Chondrocyte (in vitro differentiated cells): ENCODE measurements around the gene P4HA2. TPM values are rescaled to one million over a fixed set of nuclear protein-coding genes. Genes with fewer than 3 reads are reported as not detected.

Source experiments
- DNase-seq: peaks from one replicate; pipeline ENCODE4 v3.0.0; 2021; ENCODE audit warnings: mixed read lengths, low spot score
- H3K27ac Mint-ChIP-seq: one replicate; pipeline ENCODE4 v1.8.0; 2021; ENCODE audit warnings: mild to moderate bottlenecking, moderate library complexity, mixed read lengths; ENCODE audit not compliant: unreplicated experiment
- H3K27me3 Mint-ChIP-seq: 2 replicates; pipeline ENCODE4 v1.8.0; 2021; ENCODE audit warnings: low read depth, mixed read lengths
- H3K36me3 Mint-ChIP-seq: 2 replicates; pipeline ENCODE4 v1.8.0; 2021; ENCODE audit warnings: low read depth, mixed read lengths
- H3K4me1 Mint-ChIP-seq: 2 replicates; pipeline ENCODE4 v1.8.0; 2021; ENCODE audit warnings: low read depth, mild to moderate bottlenecking, mixed read lengths
- H3K4me3 Mint-ChIP-seq: one replicate; pipeline ENCODE4 v1.8.0; 2021; ENCODE audit warnings: mild to moderate bottlenecking, moderate library complexity, mixed read lengths; ENCODE audit not compliant: unreplicated experiment
- H3K9me3 Mint-ChIP-seq: 2 replicates; pipeline ENCODE4 v1.8.0; 2021; ENCODE audit warnings: low read depth, mixed read lengths
- CTCF ChIP-seq: fragments of 200-600 bp; sonication (generic); IDR thresholded peaks from 2 replicates; pipeline ENCODE4 v1.5.0; 2021; ENCODE audit warnings: antibody characterized with exemption, mild to moderate bottlenecking, moderate library complexity
- total RNA-seq: library from RNA; stranded (reverse); gene quantifications from 3 replicates; pipeline ENCODE4 v1.2.1, GENCODE V29; 2021

P4HA2 gene
- total RNA-seq, 1 donor from 2014 or later: 302 TPM

DNA sequence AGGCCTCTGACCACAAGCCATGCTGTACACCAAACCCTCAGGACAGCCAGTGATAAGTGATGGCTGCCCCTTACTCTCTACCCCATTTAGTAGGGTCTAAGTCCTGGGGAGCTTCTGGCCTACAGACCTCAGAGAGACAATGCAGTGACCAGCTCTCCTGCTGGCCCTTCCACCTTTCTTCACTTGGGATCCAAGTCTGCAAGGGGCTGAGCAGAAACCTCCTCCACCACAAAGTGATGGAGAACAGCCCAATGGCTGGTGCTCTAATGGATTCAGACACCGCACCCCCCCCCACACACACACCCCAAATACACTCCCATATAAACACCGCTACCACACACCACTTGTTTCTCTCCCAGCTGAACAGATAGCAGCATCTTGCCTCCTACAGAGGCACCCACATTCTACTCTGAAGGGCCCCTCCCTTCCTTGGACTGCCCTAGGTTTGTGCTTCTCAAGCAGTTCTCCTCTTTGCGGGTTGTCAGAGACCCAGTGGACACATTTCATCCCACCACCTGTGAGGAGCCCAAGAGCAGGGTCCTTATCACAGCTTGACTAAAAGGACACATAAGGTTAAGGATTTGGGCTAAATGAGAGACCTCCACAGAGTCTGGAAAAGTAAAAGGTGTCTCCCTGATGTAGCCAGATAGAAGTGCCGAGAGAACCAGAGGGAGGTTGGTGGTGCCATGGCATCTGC, 28.6 kb upstream of the P4HA2 start:
- peak; percentile 7 for DNase-seq
- no peak for TF ChIP-seq CTCF
- peaks cover 49% of the 10 kb centered on the region for H3K4me1 Mint-ChIP-seq
- H3K27ac Mint-ChIP-seq: peak overlapping the region; percentile 53
- peaks cover 3% of the 10 kb centered on the region for H3K36me3 Mint-ChIP-seq
- peak overlapping the region; percentile 47 for H3K4me3 Mint-ChIP-seq
- no peaks in the 10 kb centered on the region for H3K27me3 Mint-ChIP-seq
- H3K9me3 Mint-ChIP-seq: no peaks in the 10 kb centered on the region

GRCh38 chr5:132254321-132254977, 26.8 kb upstream of the P4HA2 start:
- no peak for TF ChIP-seq CTCF
- DNase-seq: peak; percentile 70
- peaks cover 31% of the 10 kb centered on the region for H3K4me1 Mint-ChIP-seq
- H3K36me3 Mint-ChIP-seq: no peaks in the 10 kb centered on the region
- H3K27ac Mint-ChIP-seq: no peak overlapping the region
- no peaks in the 10 kb centered on the region for H3K9me3 Mint-ChIP-seq
- no peak overlapping the region for H3K4me3 Mint-ChIP-seq
- no peaks in the 10 kb centered on the region for H3K27me3 Mint-ChIP-seq

GRCh38 chr5:132253452-132254320, 26.0 kb upstream of the P4HA2 start:
- TF ChIP-seq CTCF: no peak

GRCh38 chr5:132253008-132253441, 25.4 kb upstream of the P4HA2 start:
- H3K4me1 Mint-ChIP-seq: peaks cover 17% of the 10 kb centered on the region
- TF ChIP-seq CTCF: no peak
- no peaks in the 10 kb centered on the region for H3K27me3 Mint-ChIP-seq
- H3K27ac Mint-ChIP-seq: no peak overlapping the region
- no peaks in the 10 kb centered on the region for H3K9me3 Mint-ChIP-seq
- no peak overlapping the region for H3K4me3 Mint-ChIP-seq
- DNase-seq: peak; percentile 61
- H3K36me3 Mint-ChIP-seq: no peaks in the 10 kb centered on the region

More at GRCh38 chr5:132253452-132254320, 26.0 kb upstream of the P4HA2 start:
- H3K27me3 Mint-ChIP-seq: no peaks in the 10 kb centered on the region
- no peaks in the 10 kb centered on the region for H3K9me3 Mint-ChIP-seq
- peaks cover 23% of the 10 kb centered on the region for H3K4me1 Mint-ChIP-seq
- no peaks in the 10 kb centered on the region for H3K36me3 Mint-ChIP-seq
- DNase-seq: peak; percentile 53
- H3K4me3 Mint-ChIP-seq: no peak overlapping the region
- no peak overlapping the region for H3K27ac Mint-ChIP-seq

- peaks cover 10% of the 10 kb centered on the region for H3K9me3 Mint-ChIP-seq
- TF ChIP-seq CTCF: no peak
- peak overlapping the region; percentile 9 for H3K27ac Mint-ChIP-seq
- peaks cover 15% of the 10 kb centered on the region for H3K4me1 Mint-ChIP-seq
- DNase-seq: no peak
- peaks cover 2% of the 10 kb centered on the region for H3K36me3 Mint-ChIP-seq
- H3K4me3 Mint-ChIP-seq: no peak overlapping the region
- no peaks in the 10 kb centered on the region for H3K27me3 Mint-ChIP-seq
Measured at GRCh38 chr5:132251220-132251725, 23.6 kb upstream of the P4HA2 start.
